ENCODE data around the gene CD300LF. TPM values are rescaled to one million over a fixed set of nuclear protein-coding genes. Genes with fewer than 3 reads are reported as not detected.

CD300LF gene
- total and polyA plus RNA-seq, 4 donors = 0.13 to 1.9 (median 1.0) TPM

DNA sequence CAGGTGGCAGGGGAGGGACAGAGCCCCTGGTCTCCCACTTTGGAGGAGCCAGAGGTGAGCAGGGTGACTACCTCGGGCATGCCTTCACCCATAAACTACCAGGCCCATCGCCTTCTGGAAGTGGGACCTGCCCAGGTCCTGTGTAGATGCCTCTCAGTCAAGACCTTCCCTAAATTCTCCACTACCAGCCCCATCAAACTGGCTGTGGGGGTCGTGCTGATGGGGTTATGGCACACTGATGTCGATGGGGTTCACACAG lies 18.6 kb upstream of the CD300LF start:
- Histone ChIP-seq H3K9me3 (ENCODE audit: control insufficient read depth in 4 of 4, low read length in 3 of 4) (no peaks in the 10 kb centered on the region), H3K27me3 (ENCODE audit: control insufficient read depth in 4 of 4, insufficient read depth in 4 of 4, low read length in 3 of 4) (no peaks in the 10 kb centered on the region), H3K9ac (ENCODE audit: low read depth in 1 of 2, low read length in 2 of 2) (no peak overlapping the region), H3K4me3 (ENCODE audit: low read depth in 1 of 3, low read length in 3 of 3) (no peak overlapping the region), H3K4me1 (ENCODE audit: control insufficient read depth in 4 of 4, insufficient read depth in 4 of 4, low read length in 3 of 4) (peaks cover 2 to 6% (median 4%) of the 10 kb centered on the region in 4 donors), H3K27ac (ENCODE audit: low read depth in 1 of 2, low read length in 2 of 2) (no peak overlapping the region), H3K36me3 (ENCODE audit: control insufficient read depth in 4 of 4, insufficient read depth in 3 of 4, low read depth in 1 of 4, low read length in 3 of 4) (no peaks in the 10 kb centered on the region)
- 80% methylated on average over 4 of the region's 4 CpGs for WGBS
- no peak for DNase-seq (ENCODE audit: low spot score)
- TF ChIP-seq YY1 (IDR thresholded peaks at IDR 0.05) = no peak
- TF ChIP-seq, protein P1, sequence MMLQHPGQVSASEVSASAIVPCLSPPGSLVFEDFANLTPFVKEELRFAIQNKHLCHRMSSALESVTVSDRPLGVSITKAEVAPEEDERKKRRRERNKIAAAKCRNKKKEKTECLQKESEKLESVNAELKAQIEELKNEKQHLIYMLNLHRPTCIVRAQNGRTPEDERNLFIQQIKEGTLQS (IDR thresholded peaks at IDR 0.05) = no peak
- no peak for TF ChIP-seq FOXA1 (IDR thresholded peaks at IDR 0.05)
- TF ChIP-seq RXRA (IDR thresholded peaks at IDR 0.05) = no peak
- TF ChIP-seq, protein P2, sequence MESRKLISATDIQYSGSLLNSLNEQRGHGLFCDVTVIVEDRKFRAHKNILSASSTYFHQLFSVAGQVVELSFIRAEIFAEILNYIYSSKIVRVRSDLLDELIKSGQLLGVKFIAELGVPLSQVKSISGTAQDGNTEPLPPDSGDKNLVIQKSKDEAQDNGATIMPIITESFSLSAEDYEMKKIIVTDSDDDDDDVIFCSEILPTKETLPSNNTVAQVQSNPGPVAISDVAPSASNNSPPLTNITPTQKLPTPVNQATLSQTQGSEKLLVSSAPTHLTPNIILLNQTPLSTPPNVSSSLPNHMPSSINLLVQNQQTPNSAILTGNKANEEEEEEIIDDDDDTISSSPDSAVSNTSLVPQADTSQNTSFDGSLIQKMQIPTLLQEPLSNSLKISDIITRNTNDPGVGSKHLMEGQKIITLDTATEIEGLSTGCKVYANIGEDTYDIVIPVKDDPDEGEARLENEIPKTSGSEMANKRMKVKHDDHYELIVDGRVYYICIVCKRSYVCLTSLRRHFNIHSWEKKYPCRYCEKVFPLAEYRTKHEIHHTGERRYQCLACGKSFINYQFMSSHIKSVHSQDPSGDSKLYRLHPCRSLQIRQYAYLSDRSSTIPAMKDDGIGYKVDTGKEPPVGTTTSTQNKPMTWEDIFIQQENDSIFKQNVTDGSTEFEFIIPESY (IDR thresholded peaks at IDR 0.05) = no peak
- no peak for TF ChIP-seq GABPA (IDR thresholded peaks at IDR 0.05 in 1 of 2, conservative IDR thresholded peaks at IDR 0.05 in 1 of 2)
- TF ChIP-seq SP1 (IDR thresholded peaks at IDR 0.05) = no peak
- no peak for TF ChIP-seq FOXA2 (IDR thresholded peaks at IDR 0.05)
- no peak for TF ChIP-seq RAD21 (IDR thresholded peaks at IDR 0.05)
- no peak for TF ChIP-seq HNF4G (IDR thresholded peaks at IDR 0.05)
- TF ChIP-seq EGR1 (IDR thresholded peaks at IDR 0.05; ENCODE audit: low read depth in 2 of 2) = no peak
- no peak for TF ChIP-seq HNF4A (conservative IDR thresholded peaks at IDR 0.05)
- TF ChIP-seq TAF1 (conservative IDR thresholded peaks at IDR 0.05) = no peak
- no peak for TF ChIP-seq NR2F2 (IDR thresholded peaks at IDR 0.05)
- TF ChIP-seq, protein P3, sequence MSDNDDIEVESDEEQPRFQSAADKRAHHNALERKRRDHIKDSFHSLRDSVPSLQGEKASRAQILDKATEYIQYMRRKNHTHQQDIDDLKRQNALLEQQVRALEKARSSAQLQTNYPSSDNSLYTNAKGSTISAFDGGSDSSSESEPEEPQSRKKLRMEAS (IDR thresholded peaks at IDR 0.05) = no peak
- no peak for TF ChIP-seq JUND (IDR thresholded peaks at IDR 0.05)
- TF ChIP-seq, protein P4, sequence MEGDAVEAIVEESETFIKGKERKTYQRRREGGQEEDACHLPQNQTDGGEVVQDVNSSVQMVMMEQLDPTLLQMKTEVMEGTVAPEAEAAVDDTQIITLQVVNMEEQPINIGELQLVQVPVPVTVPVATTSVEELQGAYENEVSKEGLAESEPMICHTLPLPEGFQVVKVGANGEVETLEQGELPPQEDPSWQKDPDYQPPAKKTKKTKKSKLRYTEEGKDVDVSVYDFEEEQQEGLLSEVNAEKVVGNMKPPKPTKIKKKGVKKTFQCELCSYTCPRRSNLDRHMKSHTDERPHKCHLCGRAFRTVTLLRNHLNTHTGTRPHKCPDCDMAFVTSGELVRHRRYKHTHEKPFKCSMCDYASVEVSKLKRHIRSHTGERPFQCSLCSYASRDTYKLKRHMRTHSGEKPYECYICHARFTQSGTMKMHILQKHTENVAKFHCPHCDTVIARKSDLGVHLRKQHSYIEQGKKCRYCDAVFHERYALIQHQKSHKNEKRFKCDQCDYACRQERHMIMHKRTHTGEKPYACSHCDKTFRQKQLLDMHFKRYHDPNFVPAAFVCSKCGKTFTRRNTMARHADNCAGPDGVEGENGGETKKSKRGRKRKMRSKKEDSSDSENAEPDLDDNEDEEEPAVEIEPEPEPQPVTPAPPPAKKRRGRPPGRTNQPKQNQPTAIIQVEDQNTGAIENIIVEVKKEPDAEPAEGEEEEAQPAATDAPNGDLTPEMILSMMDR (IDR thresholded peaks at IDR 0.05; ENCODE audit: low read depth, low read length, missing input control) = no peak
- TF ChIP-seq, protein P5, sequence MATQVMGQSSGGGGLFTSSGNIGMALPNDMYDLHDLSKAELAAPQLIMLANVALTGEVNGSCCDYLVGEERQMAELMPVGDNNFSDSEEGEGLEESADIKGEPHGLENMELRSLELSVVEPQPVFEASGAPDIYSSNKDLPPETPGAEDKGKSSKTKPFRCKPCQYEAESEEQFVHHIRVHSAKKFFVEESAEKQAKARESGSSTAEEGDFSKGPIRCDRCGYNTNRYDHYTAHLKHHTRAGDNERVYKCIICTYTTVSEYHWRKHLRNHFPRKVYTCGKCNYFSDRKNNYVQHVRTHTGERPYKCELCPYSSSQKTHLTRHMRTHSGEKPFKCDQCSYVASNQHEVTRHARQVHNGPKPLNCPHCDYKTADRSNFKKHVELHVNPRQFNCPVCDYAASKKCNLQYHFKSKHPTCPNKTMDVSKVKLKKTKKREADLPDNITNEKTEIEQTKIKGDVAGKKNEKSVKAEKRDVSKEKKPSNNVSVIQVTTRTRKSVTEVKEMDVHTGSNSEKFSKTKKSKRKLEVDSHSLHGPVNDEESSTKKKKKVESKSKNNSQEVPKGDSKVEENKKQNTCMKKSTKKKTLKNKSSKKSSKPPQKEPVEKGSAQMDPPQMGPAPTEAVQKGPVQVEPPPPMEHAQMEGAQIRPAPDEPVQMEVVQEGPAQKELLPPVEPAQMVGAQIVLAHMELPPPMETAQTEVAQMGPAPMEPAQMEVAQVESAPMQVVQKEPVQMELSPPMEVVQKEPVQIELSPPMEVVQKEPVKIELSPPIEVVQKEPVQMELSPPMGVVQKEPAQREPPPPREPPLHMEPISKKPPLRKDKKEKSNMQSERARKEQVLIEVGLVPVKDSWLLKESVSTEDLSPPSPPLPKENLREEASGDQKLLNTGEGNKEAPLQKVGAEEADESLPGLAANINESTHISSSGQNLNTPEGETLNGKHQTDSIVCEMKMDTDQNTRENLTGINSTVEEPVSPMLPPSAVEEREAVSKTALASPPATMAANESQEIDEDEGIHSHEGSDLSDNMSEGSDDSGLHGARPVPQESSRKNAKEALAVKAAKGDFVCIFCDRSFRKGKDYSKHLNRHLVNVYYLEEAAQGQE (IDR thresholded peaks at IDR 0.05) = no peak

All from liver (tissue), 9 donors.